ENCODE measurements around the gene KCTD2.
A peak's percentile ranks its signal among the peaks of the same experiment; 100 is the strongest.

KCTD2 gene

DNA sequence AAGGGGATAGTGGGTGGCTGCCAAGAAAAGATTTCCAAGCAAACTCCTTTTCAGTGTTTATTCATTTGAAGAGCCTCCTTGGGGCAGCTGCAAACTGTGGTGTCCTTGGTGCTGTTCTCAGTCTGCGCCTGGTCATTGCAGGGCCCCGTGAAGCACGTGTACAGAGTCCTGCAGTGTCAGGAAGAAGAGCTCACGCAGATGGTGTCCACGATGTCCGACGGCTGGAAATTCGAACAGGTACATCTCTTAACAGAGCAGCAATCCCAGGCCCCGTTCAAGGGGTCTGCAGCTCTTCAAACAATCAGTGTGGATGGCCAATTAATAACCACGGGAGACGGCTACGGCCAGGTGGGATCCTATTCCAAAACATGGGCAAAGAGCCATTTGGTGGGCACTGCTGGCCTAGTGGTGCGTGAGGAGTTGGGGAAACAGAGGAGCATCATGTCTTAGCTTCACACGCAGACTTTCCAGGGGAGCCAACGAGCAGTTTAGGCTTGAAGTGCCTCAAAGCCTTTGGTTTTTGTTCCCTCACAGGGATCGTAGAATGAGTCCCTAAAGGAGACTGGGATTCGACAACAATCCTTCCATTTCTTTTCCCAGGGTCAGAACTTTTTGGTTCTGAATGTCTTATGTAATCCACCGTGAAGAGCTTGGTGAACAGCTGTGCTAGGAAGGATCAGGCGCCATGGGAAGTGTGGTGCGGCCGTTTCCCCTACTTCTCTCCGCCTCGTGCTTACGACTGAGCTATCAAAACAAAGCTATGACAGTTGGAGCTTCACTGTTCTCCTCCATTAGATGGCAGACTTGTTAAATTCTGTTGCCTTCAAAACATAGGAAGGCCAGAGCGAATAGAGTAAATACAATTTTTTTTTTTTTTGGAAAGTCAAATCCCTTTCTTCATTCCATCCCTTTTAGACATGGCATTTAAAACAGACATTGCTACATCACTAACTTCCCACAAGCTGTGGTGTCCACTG is 12.6 kb downstream of the KCTD2 start:
- peak; percentile 80 for DNase-seq (ENCODE audit: low read depth)
- no peak overlapping the region for H3K4me3 ChIP-seq (ENCODE audit: control insufficient read depth, low read depth, low read length)
- TF ChIP-seq, protein P1, sequence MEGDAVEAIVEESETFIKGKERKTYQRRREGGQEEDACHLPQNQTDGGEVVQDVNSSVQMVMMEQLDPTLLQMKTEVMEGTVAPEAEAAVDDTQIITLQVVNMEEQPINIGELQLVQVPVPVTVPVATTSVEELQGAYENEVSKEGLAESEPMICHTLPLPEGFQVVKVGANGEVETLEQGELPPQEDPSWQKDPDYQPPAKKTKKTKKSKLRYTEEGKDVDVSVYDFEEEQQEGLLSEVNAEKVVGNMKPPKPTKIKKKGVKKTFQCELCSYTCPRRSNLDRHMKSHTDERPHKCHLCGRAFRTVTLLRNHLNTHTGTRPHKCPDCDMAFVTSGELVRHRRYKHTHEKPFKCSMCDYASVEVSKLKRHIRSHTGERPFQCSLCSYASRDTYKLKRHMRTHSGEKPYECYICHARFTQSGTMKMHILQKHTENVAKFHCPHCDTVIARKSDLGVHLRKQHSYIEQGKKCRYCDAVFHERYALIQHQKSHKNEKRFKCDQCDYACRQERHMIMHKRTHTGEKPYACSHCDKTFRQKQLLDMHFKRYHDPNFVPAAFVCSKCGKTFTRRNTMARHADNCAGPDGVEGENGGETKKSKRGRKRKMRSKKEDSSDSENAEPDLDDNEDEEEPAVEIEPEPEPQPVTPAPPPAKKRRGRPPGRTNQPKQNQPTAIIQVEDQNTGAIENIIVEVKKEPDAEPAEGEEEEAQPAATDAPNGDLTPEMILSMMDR (conservative IDR thresholded peaks at IDR 0.05; ENCODE audit: control insufficient read depth, insufficient read depth, low read depth, low read length) = peak; percentile 63

- TF ChIP-seq, protein P1 (conservative IDR thresholded peaks at IDR 0.05; ENCODE audit: control insufficient read depth, insufficient read depth, low read depth, low read length) = no peak
- no peak overlapping the region for H3K4me3 ChIP-seq (ENCODE audit: control insufficient read depth, low read depth, low read length)
- DNase-seq (ENCODE audit: low read depth) = no peak
These were observed 13.5 kb downstream of the KCTD2 start for GRCh38 chr17:75060434-75061054.

- no peak for DNase-seq (ENCODE audit: low read depth)
- no peak overlapping the region for H3K4me3 ChIP-seq (ENCODE audit: control insufficient read depth, low read depth, low read length)
- TF ChIP-seq, protein P1 (conservative IDR thresholded peaks at IDR 0.05; ENCODE audit: control insufficient read depth, insufficient read depth, low read depth, low read length) = no peak
These were observed 14.0 kb downstream of the KCTD2 start for GRCh38 chr17:75061055-75061438.

DNA sequence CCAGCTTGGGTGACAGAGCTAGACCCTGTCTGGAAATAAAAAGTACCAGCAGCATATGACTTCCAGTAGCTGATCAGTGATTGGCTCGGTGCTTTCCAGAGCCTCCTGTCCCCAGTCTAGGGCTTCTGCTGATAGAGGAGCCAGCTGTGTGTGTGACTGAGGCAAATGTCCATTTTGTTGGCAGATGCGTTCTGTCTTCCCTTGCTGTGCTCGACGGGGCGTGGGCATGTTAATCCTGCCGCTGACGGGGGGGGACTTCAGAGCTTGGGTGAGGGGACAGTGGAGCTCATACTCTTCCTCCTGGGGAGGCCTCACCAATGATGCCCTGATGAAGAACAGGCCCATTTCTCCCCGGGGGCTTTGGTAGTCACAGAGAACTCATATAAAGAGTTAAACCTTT is 14.6 kb downstream of the KCTD2 start:
- no peak for DNase-seq (ENCODE audit: low read depth)
- H3K4me3 ChIP-seq (ENCODE audit: control insufficient read depth, low read depth, low read length) = no peak overlapping the region
- TF ChIP-seq, protein P1 (conservative IDR thresholded peaks at IDR 0.05; ENCODE audit: control insufficient read depth, insufficient read depth, low read depth, low read length) = no peak

DNA sequence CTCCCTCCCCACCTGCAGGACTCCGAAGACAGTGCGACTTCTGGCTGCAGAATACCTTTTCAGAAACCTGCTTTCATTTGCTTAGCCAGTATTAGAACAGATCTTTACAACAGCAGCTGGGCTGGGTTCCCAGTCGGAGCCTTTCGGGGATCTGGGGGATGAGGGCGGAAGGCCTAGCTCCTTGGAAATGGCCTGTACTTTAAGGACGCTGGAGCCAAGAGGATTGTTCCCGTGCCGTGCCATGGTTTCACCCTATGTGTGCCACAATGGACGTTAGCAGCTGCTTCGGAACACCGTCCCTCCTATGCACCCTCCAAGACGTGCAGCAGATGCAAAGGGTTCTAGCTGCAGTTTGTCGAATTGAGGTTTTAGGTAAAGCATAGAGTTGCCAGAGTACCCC is 16.2 kb downstream of the KCTD2 start:
- DNase-seq (ENCODE audit: low read depth) = no peak
- TF ChIP-seq, protein P1 (conservative IDR thresholded peaks at IDR 0.05; ENCODE audit: control insufficient read depth, insufficient read depth, low read depth, low read length) = no peak
- H3K4me3 ChIP-seq (ENCODE audit: control insufficient read depth, low read depth, low read length) = no peak overlapping the region

DNA sequence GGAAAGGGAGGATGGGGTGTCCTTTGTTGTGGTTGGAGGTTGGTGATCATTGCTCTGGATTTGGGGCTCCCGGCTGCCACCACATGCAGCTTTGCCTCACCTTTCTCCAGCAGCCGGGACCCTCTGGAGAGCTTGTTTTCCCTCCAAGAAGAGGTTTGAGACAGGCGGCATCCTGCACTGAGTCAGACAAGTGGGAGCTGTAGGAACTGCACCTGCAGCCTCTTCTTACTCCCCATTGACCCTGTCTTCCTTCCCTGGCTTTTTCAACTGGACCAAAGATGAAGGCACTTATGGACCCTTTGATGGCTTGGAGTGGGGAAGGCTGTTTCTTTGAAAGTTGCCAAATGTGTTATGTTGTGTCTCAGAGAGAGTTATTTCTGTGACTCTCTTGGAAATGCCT is 16.6 kb downstream of the KCTD2 start:
- no peak overlapping the region for H3K4me3 ChIP-seq (ENCODE audit: control insufficient read depth, low read depth, low read length)
- no peak for DNase-seq (ENCODE audit: low read depth)
- TF ChIP-seq, protein P1 (conservative IDR thresholded peaks at IDR 0.05; ENCODE audit: control insufficient read depth, insufficient read depth, low read depth, low read length) = no peak
